GM21528 (cell line): ENCODE data around the gene RAB7B.

ENCODE experiments used
- ATAC-seq: cut with Tn5 transposase; IDR thresholded peaks from one replicate; pipeline ENCODE4 v1.9.1; 2021; ENCODE audit warnings: mild to moderate bottlenecking, moderate library complexity; ENCODE audit not compliant: unreplicated experiment, low FRiP score

Gene RAB7B

GRCh38 chr1:205932776-205933175, 70.4 kb downstream of the RAB7B start:
- no peak for ATAC-seq

DNA sequence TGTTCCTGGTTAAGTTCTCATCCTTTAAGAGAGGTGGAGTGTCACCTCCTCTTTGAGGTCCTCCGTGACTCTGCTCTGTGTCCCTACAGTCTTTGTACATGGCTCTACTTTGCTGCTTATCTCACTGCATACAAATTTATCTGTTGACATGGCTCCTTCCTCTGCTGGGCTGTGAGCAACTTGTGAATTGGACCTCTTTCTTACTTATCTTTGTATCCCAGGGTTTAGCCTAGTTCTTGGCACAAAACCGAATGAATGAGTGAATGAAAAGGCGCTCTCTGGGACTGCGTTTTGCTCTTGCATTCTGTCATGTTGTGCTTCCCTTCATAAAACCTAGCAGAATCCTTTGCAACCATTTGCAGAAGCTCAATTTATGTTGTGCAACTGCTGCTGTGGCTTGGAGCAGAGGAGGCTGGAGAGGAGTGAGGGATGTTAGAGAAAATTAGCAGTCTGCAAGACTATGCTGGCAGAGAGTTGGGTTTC, 72.4 kb downstream of the RAB7B start:
- no peak for ATAC-seq

DNA sequence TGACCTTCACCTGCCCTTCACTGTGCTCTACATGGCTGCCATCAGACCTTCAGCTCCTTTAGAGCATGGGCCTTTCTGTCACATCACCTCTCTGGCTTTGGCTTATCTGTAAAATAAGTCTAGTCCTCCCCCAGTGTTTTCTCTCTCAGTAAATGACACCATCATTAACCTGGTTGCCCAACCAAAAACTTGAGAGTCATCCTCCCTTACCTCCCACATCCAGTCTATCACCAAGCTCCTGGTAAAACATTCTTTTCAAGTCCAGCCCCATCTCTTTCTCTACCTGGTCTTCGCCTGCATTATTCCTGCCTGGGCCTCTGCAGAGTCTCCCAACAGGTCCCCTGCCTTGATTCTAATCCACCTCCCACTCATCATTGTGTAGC, 73.0 kb downstream of the RAB7B start:
- ATAC-seq, result no peak

DNA sequence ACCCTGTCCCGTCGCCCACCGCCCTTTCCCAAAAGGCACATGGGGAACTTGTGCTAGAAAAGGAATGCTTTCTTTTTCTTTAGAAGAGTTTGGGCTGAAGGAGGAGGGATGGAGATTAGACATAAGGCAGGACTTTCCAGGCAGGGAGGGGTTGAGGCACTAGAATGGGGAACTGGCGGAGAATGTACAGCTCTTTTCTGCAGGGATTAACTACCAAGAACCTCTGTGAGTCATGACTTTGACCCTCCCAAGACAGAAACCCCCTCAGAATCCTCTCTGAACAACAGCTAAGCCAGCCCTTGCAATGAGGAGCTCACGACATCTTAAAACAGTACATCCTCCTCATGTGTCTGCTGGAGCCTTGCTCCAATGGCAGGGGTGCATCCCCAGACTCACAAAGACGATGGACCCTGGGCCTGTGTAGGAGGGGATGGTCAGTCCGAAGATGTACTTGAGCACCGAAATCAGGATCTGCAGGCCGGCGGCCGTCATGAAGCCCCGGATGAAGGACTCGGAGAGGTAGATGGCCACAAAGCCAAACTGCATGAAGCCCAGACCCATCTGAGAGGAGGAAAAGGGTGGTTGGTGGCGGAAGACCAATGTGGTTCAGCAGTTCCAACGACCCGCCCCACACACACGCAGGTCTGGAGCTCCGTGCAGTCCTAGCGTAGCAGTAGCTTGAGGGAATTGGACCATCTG, 73.5 kb downstream of the RAB7B start:
- ATAC-seq, result no peak

GRCh38 chr1:205928317-205928716, 74.9 kb downstream of the RAB7B start:
- ATAC-seq, result no peak

DNA sequence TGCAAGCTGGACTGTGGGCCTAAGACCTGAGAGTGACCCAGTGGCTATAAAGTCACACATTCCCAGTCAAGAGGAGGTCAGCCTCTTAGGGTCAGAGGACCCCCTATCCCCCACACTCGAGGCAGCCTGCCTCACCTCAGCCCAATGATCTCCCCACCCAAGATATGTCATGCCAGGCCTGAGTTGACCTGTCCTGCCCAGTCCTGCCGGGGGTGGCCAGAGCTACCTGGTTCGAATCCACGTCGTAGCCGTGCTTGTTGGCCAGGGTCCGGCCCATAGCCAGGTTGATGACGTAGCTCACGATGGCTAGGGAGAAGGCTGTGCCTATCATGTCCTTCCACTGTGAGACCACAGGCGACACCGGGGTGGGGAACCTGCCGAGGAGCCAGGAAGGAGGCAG, 75.5 kb downstream of the RAB7B start:
- ATAC-seq, result no peak

DNA sequence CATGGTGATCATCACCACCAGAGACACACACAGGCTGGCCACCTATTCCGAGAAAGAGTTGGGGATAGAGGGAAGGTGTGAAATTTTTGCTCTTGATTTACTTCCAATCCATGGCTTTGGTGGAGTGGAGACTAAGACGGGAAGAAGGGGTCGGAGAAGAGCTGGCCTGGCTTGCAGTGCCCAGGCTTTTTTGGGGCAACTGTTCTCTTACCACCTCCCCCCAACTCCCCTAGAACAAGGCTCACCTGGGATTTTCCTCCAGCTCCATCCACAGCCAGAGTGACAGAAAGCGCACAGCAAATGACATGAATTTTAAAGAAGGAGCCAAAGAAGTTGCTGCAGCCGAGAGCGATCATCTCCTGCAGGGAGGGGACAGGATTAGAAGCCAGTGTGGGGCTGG, 75.9 kb downstream of the RAB7B start:
- no peak for ATAC-seq
